Brain pericyte (primary cell): ENCODE data around the gene NUMBL.

Experiments used
- DNase-seq: peaks from one replicate; pipeline ENCODE4 v3.0.0-alpha.2; 2012; ENCODE audit warnings: low read depth, low spot score

NUMBL gene

DNA sequence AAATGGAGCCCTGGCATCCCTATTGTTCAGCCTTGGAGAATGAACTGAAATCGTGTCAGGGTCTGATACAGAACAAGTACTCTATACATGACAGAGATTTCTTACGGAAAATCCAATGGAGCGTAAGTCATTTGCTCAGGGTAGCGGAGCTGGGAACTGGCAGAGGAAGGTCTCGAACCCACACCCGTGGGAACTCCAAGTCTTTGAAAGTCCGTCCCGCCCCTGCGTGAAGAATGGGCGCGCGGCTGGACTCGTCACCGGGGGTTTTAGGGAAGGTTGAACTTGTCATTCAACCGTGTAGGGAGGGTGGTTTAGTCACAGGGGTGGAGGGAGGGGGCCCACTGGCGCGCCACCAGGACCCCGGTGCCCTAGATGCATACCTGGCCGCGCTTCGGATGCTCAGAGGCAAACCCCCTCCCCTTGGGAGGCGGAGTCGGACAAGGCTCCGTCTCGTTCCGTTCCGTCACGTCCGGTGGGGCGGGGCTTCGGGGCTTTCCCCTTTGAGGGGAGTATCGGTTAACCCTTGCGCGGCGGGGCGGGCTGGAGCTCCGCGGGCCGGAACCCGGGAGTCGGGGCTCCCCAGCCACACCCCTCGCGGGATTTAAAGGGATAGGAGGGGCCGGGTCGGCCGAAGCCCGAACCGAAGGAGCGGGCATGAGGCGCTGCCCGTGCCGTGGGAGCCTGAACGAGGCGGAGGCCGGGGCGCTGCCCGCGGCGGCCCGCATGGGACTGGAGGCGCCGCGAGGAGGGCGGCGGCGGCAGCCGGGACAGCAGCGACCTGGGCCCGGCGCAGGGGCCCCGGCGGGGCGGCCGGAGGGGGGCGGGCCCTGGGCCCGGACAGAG is 26.3 kb upstream of the NUMBL start, which contains the start of the genes COQ8B and ITPKC:
Gene COQ8B (minus strand): TSS at position 405 of the 843 bp plus-strand sequence. CDS start 2,254 bp downstream, outside the sequence.
Gene ITPKC (plus strand): TSS at position 631 of the 843 bp plus-strand sequence. CDS start 24 bp downstream, at position 655.
- peak; percentile 88 for DNase-seq

DNA sequence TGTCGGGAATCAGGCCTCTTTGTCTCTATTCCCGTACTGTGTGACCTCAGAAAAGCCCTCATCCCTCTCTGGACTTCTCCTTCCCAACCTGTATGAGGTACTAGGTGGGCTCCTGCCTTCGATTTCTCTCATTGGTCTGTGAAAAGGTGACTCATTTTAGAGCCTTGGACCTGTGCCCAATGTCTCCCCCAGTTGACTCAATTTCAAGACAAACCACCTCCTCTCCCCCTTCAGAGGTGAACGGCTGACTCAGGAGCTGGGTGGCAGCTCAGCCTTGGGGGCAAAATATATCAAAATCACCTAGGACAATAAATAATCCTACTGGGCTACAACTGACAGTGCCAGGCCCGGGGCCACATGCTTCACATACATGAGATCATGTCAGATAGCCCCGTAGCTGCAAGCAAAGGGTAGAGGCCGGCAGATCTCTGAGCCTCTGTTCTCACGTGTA is 25.6 kb upstream of the NUMBL start:
- no peak for DNase-seq

DNA sequence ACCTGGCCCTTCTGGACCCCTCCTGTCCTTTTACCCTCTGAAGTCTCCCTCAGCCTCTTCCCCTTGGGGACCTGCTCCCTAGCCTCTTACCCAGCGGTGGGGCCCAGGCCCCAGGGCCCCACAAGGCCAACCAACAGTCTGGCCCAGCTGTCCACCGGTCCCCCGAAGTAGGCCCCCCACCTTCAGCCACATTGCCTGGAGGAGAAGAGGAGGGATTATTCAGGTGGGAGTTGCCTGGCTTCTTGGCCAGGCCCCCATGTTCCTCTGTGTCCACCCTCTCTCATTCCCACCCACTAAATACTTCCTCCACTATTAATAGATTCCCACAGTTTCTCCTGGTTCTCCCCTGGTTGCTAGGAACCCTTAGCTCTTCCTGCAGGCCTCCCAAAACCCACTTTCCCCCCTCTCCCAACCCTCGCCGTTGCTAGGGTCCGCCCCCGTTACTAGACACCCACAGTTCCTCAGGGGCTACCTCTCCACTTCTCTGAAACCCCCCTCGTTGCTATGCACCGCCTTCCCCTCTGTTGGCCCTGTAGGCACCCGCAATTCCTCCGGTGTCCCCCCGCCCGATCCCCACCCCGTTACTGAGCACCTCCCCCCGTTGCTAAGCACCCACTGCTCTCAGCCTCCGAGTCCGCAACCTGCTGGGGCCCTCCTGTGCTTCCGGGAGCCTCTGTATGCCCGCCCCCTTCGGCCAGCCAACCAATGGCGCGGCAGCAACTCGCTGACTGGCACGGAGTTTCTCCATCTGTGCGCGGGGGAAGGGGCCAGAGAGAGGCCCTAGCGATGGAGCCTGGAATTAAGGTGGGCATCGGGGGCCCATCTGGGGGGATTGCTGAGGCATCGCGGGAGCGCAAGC is 24.2 kb upstream of the NUMBL start:
- DNase-seq, result peak; percentile 57

DNA sequence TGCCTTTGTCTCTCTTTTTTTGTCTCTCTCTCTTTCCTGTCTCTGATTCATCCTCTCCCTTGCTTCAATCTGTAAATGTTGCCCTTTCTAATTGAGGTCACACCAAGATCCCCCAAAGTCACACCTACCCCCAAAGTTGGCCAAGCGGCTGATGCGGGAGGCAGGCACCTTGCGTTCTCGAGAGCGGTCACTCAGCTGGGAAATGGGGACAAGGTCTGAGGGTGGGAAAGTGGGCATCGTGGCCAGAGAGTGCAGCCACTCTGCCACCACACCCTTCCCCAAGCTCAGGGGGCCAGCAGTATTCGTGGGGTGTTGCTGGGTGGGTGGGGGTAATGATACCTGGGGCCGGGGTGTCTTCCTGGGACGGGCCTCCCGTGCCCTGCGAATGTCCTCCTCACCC is 23.5 kb upstream of the NUMBL start:
- DNase-seq, result no peak

DNA sequence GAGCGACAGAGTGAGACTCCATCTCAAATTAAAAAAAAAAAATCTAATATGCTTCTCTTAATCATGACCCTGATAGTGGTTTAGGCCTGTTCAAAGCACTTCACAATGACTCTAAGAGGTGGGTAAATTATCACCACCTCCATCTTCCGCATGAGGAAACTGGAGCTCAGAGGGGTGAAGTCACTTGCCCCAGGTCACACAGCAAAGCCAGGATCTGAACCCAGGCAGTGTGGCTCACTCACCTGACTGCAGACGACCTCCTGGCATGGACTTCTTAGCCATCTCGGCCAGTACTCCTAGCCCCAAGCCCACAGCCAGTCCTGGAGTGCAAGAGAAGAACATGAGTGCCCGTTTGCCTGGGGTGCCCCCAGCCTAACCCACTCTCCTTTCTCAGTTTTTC is 19.4 kb upstream of the NUMBL start:
- DNase-seq, result no peak

DNA sequence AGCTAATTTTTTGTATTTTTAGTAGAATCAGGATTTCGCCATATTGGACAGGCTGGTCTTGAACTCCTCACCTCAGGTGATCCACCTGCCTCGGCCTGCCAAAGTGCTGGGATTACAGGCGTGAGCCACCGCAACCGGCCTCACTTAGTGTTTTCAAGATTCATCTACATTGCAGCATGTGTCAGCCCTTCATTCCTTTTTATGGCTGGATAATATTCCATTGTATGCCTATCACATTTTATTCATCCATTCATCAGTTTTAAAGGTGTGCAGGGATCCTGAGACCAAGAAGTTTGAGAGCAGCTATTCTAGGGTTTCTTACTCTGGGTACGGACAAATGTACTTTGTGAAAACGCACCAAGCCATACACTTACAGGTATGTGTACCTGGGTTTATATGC is 17.2 kb upstream of the NUMBL start:
- no peak for DNase-seq

DNA sequence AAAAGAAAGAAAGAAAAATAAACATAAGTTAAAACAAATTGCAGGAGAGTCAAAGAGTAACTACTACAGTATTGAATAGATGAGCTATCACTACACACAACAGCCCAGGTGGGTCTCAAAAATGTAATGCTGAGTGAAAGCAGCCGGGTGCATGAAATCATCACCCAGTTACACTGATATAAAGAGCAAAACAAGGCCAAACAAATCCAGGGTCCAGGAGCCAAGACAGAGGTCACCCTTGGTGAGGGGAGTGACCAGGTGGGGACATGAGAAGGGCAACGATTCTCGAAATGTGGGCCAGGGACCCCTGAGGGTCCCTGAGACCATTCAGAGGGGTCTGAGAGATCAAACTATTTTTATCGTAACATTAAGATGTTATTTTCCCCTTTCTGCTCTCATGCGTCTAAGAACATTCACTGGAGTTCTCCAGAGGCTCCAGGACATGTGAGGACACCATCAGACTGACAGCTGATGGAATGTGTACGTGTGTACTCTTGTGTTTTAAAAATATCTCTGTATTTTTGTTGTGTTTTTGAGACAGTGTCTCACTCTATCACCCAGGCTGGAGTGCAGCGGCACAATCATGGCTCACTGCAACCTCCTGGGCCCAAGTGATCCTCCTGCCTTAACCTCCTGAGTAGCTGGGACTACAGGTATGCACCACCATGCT is 15.6 kb upstream of the NUMBL start:
- DNase-seq, result no peak

DNA sequence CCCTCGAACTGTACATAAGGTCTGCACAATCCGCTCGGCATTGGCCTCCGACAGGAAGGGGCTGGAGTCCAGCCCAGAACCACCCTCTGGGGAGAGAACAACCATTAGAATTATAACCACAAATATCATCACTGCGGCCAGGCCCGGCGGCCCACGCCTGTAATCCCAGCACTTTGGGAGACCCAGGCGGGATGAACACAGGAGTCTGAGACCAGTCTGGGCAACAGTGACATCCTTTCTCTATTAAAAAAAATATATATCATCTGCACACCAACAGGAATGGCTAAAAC is 14.9 kb upstream of the NUMBL start:
- no peak for DNase-seq

DNA sequence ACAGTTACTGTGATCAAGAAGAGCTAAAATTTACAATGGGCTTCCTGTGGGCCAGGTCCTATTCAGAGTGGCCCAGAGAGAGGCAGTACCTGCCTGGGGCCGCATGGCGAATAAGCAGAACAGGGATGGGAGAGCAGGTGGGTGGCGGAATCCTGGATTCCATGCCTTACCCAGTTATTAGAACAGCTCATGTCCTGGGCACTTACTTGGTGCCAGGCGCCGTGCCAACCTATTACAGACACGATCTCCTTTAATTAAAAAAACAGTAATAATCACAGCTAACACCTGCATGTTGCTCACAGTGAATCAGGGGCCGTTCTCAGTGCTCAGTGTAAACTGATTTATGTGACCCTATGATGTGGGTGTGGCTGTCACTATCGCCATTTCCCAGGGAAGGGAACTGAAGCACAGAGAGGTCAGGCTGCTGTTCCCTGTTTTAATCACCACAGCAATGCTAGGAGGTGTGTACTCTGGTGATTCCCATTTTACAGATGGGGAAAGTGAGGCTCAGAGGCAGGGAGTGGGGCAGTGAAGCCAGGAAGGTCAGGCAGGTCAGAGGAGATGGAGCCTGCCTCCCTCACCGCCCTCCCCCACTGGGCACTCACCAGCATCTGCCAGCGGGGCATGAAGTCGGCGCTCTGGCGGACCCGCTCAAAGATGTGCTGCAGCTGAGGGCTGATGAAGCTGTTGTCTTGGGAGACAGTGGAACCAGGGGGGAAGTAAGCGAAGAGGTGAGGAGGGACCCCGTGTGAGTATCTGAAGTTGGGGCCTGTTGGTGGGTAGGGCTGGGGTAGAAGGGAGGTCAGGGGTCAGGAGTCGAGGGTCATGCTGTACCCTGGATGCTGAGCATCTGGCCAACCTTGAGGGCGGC is 14.3 kb upstream of the NUMBL start:
- DNase-seq, result no peak

DNA sequence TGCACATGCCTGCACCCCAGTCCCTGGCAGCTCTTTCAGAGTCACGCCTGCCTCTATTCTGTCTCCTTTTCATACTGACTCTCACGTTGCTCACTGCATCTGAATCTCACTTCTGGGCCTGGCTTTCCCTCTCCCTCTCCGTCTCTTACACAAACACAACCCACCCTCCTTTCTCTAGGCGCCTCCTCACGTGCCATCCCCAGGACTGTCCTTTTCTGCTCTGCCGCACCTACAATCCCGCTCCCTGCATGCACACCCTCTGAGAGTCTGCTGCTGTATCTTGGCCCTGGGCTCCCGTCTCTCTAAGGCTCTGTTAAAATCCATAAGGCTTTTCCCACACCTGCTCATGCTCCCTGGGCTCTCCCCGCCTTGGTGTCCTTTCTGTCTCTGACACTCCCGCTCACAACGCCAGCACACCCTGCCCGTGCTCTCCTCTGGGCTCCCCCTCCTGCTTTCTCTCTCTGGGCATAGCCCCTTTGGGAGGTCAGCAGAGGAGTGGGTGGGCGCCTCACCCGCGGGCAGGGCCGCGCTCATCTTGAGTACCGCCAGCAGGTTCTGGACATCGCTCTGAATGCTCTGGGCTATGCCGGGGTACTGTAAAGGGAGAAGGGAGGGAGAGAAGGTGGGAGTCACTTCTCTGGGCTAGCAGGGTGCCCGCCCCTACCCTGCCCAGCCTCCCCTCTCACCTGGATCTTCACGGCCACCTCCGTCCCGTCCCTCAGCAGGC is 12.7 kb upstream of the NUMBL start:
- DNase-seq, result no peak

DNA sequence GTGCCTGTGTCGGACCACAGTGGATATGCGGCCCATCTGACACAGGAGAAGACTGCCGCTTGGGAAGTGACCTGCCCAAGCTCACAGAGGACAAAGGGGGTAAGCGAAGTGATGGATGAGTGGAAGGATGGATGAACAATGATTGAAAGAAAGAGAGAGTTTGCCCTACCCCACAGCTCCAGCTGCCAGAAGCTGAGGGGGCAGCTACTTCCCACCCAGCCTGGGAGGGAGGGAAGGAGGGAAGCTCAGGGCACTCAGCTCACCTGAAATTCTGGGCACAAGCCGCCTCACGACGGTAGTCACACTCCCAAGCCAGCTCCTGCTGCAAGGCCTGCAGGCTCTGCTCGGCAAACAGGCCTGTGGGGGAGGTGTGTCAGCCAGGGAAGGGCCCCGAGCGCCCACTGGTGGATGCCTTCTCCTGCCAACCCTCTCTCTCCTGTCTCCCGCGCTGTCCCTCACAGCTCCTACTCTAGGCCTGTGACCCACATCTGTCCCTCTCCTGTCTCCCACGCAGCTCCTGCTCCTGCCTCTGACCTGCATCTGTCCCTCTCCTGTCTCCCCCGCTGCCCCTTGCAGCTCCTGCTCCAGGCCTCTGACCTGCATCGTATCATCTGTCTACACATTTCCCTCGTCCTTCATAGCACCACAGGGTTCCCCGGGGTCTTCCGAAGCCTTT is 12.0 kb upstream of the NUMBL start:
- no peak for DNase-seq

DNA sequence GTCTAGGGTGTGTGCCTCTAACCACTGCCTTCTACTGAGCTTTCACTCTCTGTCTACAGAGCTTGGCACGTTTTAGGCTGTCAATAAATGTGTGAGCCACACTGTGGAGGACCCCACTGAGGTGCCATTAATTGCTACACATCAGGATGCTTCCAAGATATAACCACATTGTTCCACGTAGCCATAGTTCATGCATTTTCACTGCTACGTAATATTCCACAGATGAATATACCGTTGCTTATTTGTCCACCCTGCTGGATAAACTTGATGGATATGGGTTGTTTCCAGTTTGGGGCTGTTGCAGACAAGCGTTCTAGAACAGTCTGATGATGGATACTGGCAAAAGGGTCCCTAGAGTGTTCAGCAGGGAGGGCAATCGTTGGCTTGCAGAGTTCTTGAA is 11.3 kb upstream of the NUMBL start:
- no peak for DNase-seq

DNA sequence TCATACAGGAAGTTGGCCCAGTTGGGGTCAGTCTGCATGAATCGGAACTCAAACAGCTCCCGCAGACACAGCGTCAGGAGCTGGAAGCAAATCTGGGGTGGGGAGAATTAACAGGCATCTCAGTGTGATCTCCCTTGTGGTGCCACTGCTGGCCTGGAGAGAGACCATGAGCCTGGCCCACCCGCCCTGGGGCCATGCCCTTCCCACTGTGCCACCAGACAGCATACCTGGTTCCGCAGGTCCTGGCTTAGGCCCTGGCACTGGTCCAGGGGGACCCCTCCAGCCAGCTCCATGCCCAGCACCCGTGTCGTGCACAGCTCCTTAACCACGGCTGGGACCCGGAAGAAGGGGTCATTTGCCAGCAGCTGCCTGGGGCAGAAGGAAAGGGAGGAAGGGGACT is 9.6 kb upstream of the NUMBL start:
- no peak for DNase-seq

DNA sequence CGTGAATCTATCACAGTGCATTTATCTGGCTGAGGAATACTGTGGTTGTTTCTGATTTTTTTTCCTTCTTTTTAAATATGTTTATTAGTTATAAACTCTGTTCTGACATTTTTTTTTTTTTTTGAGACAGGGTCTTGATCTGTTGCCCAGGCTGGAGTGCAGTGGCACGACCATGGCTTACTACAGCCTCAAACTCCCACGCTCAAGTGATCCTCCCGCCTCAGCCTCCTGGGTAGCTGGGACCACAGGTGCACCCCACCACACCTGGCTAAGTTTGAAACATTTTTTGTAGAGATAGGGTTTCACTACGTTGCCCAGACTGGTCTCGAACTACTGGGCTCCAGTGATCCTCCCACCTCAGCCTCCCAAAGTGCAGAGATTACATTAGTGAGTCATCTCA is 6.6 kb upstream of the NUMBL start:
- no peak for DNase-seq

DNA sequence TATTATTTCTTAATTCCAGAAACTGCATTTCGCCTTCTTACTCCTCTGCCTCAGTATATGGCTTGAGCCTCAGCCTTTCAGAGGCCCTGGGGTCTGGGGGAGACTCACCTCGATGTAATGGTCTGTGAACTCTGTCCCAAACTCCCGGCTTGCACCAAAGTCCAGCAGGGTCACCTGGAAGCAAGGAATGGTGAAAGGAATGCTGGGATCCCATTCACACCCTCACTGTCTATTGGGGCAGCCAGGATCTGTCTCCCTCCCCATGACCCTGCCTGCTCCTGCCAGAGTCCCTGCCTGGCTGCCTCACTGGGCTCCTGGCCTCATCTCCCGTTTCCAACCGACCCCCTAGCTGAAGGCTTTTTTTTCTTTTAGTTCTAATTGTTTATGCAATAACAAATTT is 5.4 kb upstream of the NUMBL start:
- DNase-seq, result no peak

DNA sequence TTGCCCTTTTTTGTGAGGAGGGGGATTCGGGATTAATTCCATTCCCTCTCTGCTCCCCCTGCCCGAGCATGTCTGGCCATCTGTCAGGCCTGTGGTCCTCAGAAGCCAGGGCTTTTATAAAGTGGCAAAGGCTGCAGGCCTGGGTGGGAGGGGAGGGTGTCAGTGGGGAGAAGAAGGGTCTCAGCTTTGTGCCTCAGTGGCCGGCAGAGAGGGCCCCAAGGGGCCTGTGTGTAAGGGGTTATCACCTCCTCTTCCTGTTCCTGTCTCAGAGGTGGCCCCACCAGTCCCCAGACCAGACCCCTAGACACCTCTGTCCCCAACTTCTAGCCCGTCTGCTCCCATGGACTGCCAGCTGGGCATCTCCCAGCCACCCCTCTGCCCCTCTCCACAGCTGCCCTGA is 3.4 kb upstream of the NUMBL start:
- DNase-seq, result no peak

DNA sequence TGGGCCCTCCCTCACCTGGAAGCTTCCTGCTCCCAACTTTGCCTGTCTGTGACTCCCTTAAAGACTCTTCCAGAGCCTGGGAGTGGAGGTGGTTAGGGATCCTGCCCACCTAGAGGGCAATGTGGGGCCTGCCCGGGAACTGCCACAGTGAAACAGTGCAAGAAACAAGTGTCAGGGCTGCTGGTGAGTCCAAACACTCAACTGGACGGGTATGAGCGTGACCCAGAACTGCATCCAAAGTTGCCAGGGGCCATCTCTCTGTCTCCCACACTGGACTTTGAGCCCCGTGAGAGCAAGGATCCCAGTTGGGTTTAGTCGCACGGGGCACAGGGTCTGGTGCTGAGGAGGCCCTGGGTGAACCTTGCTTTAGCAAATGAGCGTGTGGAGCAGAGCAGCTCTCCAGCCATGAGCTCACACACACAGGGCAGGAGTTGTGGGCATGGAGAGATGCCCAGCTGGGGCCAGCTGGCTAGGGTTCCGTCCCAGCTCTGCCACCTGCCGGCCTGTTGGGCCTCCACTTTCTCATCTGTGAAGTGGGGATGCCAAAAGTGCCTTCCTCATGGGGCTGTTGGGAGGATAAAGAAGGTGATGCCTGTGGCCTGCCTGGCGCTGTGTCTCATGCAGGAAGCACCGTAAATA is 2.8 kb upstream of the NUMBL start:
- DNase-seq, result no peak

DNA sequence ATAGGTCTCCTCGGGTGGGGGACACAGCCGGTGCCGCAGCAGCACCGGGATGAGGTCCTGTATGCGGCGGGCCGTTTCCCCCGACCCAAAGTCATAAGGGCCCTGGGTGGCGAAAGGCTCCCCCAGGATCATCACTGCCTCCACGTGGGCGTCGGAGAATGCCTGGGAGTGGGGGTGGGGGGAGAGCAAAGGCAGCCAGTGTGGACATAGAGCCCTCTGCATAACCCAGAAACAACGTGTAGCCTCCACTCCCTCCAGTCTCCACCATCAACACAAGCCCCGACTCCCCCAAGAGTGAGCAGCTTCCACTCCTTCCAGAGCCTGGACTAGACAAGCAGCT is 1.7 kb upstream of the NUMBL start:
- no peak for DNase-seq

DNA sequence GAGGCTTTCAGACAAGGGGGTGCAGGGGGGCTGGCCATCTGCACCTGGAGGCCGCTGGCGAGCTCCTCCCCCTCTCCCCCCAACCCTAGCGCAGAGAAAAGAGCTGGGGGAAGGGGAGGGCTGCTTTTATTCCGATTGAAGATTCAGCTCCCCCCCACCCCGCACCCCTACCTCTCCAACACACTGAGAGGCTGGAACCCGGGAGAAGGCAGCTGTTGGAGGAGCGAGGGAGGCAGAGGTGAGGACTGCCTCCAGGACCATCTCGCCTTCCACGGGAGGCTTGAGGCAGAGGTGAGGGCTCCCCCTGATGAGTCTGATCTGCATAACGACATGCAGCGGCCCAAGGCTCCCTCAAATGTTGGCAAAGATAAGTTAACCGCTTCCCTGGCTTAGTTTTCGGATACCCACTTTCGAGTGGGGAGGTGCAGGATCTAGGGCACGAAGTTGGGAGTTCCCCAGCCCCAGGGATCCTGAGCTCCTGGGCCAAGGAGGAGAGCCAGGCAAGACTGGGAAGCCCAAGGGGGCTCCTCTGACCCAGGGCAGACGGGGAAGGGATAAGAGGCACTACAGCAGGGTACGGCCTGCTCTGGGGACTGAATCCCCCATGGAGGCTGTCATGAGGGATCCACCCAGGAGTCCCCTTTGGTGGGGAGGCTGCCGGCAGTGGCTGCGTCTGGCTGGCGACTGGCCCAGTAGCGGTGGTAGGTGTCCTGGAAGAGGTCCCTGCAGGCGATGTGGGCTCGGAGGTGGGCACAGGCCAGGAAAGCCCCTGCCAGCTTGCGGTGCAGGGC is 1.2 kb upstream of the NUMBL start:
- no peak for DNase-seq
